Measurements from ENCODE around the gene ARHGAP45. TPM values are rescaled to one million over a fixed set of nuclear protein-coding genes. Genes with fewer than 3 reads are reported as not detected.

ARHGAP45 gene
- total and polyA plus RNA-seq, 9 of the 15 experiments (the other 6 are each of a cell fraction or from before 2014, with no cell fraction given) = 0.08 to 22.1 (median 4.2) TPM

GRCh38 chr19:1113030-1113985, 46.3 kb downstream of the ARHGAP45 start (continued):
- TF ChIP-seq KLF13 (tag; IDR thresholded peaks at IDR 0.05; ENCODE audit: borderline replicate concordance, low read depth) = peak; percentile 79; the same call in 1 of the 2 replicates
- no peak for TF ChIP-seq SMARCE1 (IDR thresholded peaks at IDR 0.05)
- TF ChIP-seq CAMTA2 (CRISPR knock-in tag; conservative IDR thresholded peaks at IDR 0.05) = no peak
- TF ChIP-seq, protein P1, sequence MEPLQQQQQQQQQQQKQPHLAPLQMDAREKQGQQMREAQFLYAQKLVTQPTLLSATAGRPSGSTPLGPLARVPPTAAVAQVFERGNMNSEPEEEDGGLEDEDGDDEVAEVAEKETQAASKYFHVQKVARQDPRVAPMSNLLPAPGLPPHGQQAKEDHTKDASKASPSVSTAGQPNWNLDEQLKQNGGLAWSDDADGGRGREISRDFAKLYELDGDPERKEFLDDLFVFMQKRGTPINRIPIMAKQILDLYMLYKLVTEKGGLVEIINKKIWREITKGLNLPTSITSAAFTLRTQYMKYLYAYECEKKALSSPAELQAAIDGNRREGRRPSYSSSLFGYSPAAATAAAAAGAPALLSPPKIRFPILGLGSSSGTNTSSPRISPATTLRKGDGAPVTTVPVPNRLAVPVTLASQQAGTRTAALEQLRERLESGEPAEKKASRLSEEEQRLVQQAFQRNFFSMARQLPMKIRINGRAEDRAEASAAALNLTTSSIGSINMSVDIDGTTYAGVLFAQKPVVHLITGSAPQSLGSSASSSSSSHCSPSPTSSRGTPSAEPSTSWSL (CRISPR knock-in tag; IDR thresholded peaks at IDR 0.05; ENCODE audit: borderline replicate concordance) = no peak
- TF ChIP-seq PURB (CRISPR knock-in tag; IDR thresholded peaks at IDR 0.05; ENCODE audit: low read depth) = no peak
- TF ChIP-seq IRF2 (CRISPR knock-in tag; IDR thresholded peaks at IDR 0.05) = no peak
- TF ChIP-seq SRSF1 (IDR thresholded peaks at IDR 0.05; ENCODE audit: low read depth, low read length) = no peak
- TF ChIP-seq ZNF140 (CRISPR knock-in tag; IDR thresholded peaks at IDR 0.05) = no peak
- no peak for TF ChIP-seq NCOA1 (IDR thresholded peaks at IDR 0.05; ENCODE audit: low read depth)
- TF ChIP-seq BHLHE40 (IDR thresholded peaks at IDR 0.05; ENCODE audit: low read length) = 0 out of 2 replicates have a peak, but pooled peaks have one; percentile 15
- no peak for TF ChIP-seq RFX5 (IDR thresholded peaks at IDR 0.05; ENCODE audit: low read depth, low read length)
- no peak for TF ChIP-seq LEF1 (IDR thresholded peaks at IDR 0.05)
- no peak for TF ChIP-seq ZEB2 (IDR thresholded peaks at IDR 0.05)
- peak; percentile 30 for TF ChIP-seq POLR2G (IDR thresholded peaks at IDR 0.05; ENCODE audit: low read depth, low read length)
- TF ChIP-seq NFYB (IDR thresholded peaks at IDR 0.05; ENCODE audit: extremely low read depth, insufficient read length) = no peak
- TF ChIP-seq GABPB1 (CRISPR knock-in tag; IDR thresholded peaks at IDR 0.05) = peak; percentile 31; the same call in 1 of the 2 replicates
- TF ChIP-seq, protein P2, sequence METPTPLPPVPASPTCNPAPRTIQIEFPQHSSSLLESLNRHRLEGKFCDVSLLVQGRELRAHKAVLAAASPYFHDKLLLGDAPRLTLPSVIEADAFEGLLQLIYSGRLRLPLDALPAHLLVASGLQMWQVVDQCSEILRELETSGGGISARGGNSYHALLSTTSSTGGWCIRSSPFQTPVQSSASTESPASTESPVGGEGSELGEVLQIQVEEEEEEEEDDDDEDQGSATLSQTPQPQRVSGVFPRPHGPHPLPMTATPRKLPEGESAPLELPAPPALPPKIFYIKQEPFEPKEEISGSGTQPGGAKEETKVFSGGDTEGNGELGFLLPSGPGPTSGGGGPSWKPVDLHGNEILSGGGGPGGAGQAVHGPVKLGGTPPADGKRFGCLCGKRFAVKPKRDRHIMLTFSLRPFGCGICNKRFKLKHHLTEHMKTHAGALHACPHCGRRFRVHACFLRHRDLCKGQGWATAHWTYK (CRISPR knock-in tag; IDR thresholded peaks at IDR 0.05) = no peak
- TF ChIP-seq, protein P3, sequence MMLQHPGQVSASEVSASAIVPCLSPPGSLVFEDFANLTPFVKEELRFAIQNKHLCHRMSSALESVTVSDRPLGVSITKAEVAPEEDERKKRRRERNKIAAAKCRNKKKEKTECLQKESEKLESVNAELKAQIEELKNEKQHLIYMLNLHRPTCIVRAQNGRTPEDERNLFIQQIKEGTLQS (IDR thresholded peaks at IDR 0.05) = no peak
- TF ChIP-seq, protein P3 (CRISPR knock-in tag; conservative IDR thresholded peaks at IDR 0.05) = no peak
- TF ChIP-seq BRF2 (IDR thresholded peaks at IDR 0.05; ENCODE audit: borderline replicate concordance, insufficient read depth, insufficient read length) = no peak
- TF ChIP-seq ZSCAN29 (IDR thresholded peaks at IDR 0.05) = no peak
- TF ChIP-seq CREM (IDR thresholded peaks at IDR 0.05; ENCODE audit: low read depth) = peak; percentile 79
- no peak for TF ChIP-seq ZSCAN32 (CRISPR knock-in tag; IDR thresholded peaks at IDR 0.05)
- no peak for TF ChIP-seq KLF10 (CRISPR knock-in tag; IDR thresholded peaks at IDR 0.05)
- no peak for TF ChIP-seq ZKSCAN3 (CRISPR knock-in tag; IDR thresholded peaks at IDR 0.05)
- TF ChIP-seq ZNF197 (CRISPR knock-in tag; IDR thresholded peaks at IDR 0.05; ENCODE audit: low read depth) = no peak
